AG09309 (cell line): ENCODE measurements around the gene NR2F6.

Experiments
- DNase-seq: peaks from one replicate; pipeline ENCODE4 v3.0.0-alpha.2; 2010; ENCODE audit warnings: low read depth
- H3K4me3 ChIP-seq: 2 replicates; pipeline ENCODE4 v1.5.1; 2011; ENCODE audit warnings: mild to moderate bottlenecking, low read depth, low read length, moderate library complexity; ENCODE audit not compliant: control insufficient read depth
- TF ChIP-seq, protein P1 (sequence below): IDR thresholded peaks from 2 replicates; pipeline ENCODE4 v1.5.1; 2011; ENCODE audit warnings: mild to moderate bottlenecking, low read depth, low read length, inconsistent platforms; ENCODE audit not compliant: insufficient read depth, control insufficient read depth; ENCODE audit errors: missing control alignments

Gene NR2F6

DNA sequence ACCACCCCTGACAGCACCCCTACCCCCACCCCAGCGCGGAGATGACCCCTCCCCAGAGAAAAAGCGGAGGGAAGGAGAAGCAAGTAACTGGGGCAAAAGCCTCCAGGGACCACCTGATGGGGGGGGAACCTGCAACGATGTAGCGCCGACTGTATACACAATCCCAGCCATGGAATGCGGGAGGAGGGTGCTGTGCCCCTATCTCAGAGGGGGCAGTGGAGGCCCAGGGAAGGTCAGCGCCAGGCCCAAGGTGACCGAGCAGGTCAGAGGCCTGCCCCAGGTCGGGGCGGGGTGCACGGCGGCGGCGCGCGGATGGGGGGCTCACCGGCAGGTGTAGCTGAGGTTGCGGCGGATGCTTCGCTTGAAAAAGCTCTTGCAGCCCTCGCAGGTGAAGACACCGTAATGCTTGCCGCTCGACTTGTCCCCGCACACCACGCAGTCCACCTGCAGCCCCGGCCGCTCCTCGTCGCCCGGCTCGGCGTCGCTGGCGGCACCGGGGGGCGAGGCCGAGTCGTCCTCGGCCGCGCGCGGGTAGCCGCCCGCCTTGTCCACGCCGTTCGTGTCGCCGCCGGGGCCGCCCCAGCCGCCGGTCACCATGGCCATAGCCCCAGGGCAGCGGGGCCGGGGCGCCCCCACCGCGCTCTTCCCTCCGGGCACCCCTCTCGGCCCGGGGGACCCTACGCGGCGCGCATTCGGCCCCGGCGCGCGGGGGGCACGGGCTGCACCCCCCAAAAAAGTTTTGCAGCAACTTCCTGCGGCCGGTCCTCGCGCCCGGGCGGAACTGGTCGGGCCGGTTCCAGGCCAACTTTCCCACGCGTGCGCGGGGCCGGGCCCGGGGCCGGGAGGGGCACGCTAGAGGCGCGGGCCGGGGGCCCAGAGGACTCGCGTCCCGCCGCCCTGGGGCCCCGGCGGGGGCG, 843 bp downstream of the NR2F6 start:
- TF ChIP-seq, protein P1, sequence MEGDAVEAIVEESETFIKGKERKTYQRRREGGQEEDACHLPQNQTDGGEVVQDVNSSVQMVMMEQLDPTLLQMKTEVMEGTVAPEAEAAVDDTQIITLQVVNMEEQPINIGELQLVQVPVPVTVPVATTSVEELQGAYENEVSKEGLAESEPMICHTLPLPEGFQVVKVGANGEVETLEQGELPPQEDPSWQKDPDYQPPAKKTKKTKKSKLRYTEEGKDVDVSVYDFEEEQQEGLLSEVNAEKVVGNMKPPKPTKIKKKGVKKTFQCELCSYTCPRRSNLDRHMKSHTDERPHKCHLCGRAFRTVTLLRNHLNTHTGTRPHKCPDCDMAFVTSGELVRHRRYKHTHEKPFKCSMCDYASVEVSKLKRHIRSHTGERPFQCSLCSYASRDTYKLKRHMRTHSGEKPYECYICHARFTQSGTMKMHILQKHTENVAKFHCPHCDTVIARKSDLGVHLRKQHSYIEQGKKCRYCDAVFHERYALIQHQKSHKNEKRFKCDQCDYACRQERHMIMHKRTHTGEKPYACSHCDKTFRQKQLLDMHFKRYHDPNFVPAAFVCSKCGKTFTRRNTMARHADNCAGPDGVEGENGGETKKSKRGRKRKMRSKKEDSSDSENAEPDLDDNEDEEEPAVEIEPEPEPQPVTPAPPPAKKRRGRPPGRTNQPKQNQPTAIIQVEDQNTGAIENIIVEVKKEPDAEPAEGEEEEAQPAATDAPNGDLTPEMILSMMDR = no peak
- H3K4me3 ChIP-seq = peak overlapping the region; percentile 54
- no peak for DNase-seq

DNA sequence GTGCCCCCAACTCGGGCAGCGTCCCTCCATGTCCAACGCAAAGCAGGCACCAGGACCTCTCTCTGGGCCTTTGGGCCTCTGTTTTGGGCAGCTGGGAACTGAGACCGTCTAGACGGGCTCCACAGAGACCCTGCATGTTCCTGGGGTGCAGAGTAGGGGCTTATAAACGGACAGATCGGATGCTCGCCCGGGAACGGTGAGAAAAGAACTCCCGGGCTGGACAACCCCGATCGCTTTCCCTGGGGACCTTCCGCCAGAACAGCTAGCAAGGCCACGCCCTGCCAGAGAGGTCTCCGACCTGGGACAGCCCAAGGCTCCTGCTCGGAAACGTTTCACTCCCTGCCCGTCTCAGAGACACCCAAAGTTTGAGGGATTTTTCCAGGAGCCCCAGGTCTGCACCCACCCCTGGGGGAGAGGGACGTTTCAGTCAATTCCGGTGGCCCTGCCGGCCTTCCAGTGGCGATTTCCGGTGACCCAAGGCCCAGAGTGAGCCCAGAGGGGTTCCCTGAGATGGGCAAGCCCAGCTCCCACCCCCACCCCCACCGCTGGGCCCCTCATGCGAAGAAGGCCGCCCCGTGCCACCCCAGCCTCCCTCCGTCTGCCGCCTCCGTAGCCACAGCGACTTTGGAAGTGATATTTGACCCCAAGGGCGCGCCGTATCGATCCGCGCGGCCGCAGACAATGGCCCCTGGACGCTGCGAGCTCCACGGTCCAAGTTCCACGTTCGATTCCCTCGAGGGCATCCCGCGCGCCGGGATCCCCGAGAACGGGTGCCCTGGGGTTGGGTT, 1.7 kb downstream of the NR2F6 start:
- no peak for DNase-seq
- peak overlapping the region; percentile 54 for H3K4me3 ChIP-seq
- TF ChIP-seq, protein P1 = no peak

DNA sequence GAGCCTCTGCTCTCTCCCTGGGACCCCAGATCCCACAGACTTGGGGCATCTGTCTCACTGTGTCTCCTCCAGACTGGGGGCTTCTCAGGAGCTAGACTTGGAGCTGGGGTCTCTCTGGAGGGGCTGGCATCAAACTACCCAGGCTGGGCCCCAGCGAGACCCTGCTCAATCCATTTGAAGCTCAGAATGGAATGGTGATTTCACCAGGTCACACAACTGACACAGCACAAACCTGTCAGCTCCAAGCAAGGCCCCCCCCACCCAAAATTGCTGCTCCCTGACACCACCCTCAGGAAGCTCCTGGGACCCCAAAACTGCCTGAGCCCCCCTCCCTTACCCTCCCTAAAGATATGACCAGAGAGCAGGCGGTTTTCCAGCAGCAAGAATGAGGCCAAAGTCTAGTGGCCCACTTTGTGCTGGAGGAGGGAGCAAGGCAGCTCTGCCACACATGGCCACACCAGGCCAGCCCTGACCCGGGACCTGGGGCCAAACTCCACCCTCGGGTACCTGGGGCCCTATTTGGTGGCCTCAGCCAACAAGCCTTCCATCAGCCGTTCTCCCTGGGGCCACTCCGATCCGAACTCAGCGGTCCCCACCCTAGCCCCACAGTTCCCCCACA, 2.4 kb downstream of the NR2F6 start:
- H3K4me3 ChIP-seq = peak overlapping the region; percentile 54
- TF ChIP-seq, protein P1 = no peak
- DNase-seq = no peak

DNA sequence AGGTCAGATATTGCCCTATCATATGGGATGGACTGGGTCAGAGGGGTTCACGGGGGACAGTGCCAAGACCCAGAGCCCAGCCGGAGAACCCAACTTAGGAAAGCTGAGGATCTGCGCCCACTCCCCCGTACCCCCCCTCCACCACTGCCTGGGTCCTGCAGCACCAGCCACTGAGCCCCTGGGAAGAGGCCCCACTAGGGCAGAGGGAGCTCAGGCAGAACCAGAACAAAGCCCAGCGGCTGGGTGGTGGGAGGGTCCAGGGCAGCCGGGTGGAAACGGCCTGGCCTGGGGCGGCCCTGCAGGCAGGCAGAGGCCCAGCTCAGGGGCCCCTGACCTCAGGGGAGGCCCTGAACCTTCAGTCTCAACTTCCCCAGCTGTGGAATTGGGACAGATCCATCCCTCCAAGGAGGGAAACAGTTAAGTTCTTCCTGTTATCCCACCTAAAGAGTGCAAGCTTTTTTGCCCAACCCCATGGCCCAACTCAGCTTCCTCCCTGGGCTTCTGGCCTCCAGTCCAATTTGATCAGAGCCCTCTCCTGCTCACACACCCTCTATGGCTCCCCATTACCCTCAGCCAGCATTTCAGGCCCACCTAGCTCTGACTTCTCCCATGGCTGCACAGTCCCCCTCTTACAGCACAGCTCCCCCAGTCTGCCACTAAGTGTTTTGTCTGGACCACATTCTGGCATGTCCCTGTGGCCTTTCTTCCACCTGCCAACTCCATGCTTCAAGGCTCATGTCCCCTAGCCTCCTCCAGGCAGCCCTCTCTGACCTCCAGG, 3.1 kb downstream of the NR2F6 start:
- no peak for DNase-seq
- H3K4me3 ChIP-seq = peak overlapping the region; percentile 7; the same call in 1 of the 2 replicates
- TF ChIP-seq, protein P1 = no peak

DNA sequence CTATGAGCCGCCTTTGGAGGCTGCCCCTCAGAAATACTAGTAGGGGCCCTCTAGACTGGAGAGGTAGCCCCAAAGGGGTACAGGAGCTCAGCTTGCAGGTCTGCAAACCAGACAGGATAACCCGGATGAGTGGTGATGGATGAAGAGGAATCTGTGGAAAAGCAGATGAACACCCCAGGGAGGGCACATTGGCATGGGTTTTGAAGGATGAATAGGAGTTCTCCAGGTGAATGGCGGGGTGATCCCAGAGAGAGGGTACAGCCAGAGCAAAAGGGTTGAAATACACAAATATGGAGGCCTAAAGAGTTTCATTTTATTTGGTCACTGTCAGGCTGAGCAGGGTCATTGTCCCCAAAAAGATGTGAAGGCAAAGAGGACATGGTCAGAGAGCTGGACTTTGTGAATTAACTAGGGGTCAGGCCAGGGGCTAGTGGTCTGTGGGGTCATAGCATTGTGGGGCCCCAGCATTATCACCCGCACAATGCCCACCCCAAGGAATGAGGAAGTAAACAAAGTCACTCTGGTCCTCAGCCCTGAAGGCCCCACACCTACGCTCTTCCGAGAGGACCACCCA, 4.8 kb downstream of the NR2F6 start:
- no peak for DNase-seq
- TF ChIP-seq, protein P1 = no peak
- no peak overlapping the region for H3K4me3 ChIP-seq
